ENCODE data around the gene SBF2.

The SBF2 gene

DNA sequence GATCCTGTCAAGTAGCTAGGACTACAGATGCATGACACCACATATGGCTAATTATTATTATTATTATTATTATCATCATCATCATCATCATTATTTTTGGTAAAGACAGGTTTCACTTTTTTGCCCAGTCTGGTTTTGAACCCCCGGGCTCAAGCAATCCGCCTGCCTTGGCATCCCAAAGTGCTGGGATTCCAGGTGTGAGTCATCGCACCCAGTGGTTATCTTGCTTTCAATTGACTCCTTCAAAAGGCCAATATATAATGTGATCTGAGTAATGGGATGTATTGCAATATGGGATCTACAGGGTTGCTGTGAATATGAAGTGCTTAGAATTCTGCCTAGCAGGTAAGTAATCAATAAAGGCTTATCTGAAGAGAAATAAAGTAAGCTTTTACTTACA lies 221.2 kb downstream of the SBF2 start:
- DNase-seq (ENCODE audit: low read depth in 1 of 2, low spot score in 1 of 2): no peak
- H3K27ac ChIP-seq (replicated peaks): no peak overlapping the region

GRCh38 chr11:10072142-10072541 lies 221.9 kb downstream of the SBF2 start:
- no peak for TF ChIP-seq SPI1 (IDR thresholded peaks at IDR 0.05; ENCODE audit: borderline replicate concordance, low read depth)
- TF ChIP-seq REST (IDR thresholded peaks at IDR 0.05; ENCODE audit: insufficient replicate concordance, low read depth): no peak
- TF ChIP-seq CTCF (IDR thresholded peaks at IDR 0.05; ENCODE audit: insufficient read depth, low read length): no peak
- TF ChIP-seq GABPA (IDR thresholded peaks at IDR 0.05; ENCODE audit: low read depth): no peak
- Histone ChIP-seq H3K27ac (replicated peaks) (no peak overlapping the region), H3K4me3 (replicated peaks; ENCODE audit: insufficient read depth, low read length) (no peak overlapping the region), H3K27me3 (ENCODE audit: insufficient read depth, poor library complexity, severe bottlenecking) (no peaks in the 10 kb centered on the region)
- no peak for DNase-seq (ENCODE audit: low read depth in 1 of 2, low spot score in 1 of 2)

More for the DNA sequence above, 221.2 kb downstream of the SBF2 start:
- Histone ChIP-seq H3K27me3 (ENCODE audit: insufficient read depth, poor library complexity, severe bottlenecking) (no peaks in the 10 kb centered on the region), H3K4me3 (replicated peaks; ENCODE audit: insufficient read depth, low read length) (no peak overlapping the region)
- TF ChIP-seq CTCF (IDR thresholded peaks at IDR 0.05; ENCODE audit: insufficient read depth, low read length) (no peak), GABPA (IDR thresholded peaks at IDR 0.05; ENCODE audit: low read depth) (no peak), POLR2AphosphoS5 (IDR thresholded peaks at IDR 0.05; ENCODE audit: low read depth) (no peak), SPI1 (IDR thresholded peaks at IDR 0.05; ENCODE audit: borderline replicate concordance, low read depth) (no peak), REST (IDR thresholded peaks at IDR 0.05; ENCODE audit: insufficient replicate concordance, low read depth) (no peak)

DNA sequence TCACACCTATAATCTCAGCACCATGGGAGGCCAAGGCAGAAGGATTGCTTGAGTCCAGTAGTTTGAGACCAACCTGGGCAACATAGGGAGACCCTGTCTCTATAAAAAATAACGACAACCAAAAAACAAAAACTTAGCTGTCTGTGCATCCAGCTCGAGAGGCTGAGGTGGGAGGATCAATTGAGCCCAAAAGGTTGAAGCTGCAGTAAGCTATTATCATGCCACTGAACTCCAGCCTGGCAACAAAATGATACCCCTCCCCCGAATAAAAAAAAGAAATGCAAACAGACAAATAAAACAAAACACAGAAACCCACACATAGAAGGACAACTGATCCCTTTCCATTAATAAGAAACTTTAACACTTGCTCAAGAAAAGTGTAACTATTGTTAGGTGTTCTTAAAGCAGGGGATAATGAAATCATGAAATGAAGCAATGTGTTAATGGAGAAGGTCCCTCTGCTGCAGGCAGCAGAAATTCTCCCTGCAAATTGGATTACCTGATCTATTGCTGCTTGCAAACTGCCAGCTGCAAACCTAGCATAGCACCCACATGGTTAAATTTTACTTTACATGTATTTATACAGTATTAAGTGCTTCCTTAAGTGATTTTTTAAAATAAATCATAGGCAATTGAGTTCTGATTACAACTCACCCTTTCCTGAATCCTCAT lies 226.3 kb downstream of the SBF2 start:
- no peak for TF ChIP-seq CTCF (IDR thresholded peaks at IDR 0.05; ENCODE audit: insufficient read depth, low read length)
- no peak for TF ChIP-seq REST (IDR thresholded peaks at IDR 0.05; ENCODE audit: insufficient replicate concordance, low read depth)
- TF ChIP-seq GABPA (IDR thresholded peaks at IDR 0.05; ENCODE audit: low read depth): no peak
- no peak for TF ChIP-seq POLR2AphosphoS5 (IDR thresholded peaks at IDR 0.05; ENCODE audit: low read depth)
- no peak for TF ChIP-seq SPI1 (IDR thresholded peaks at IDR 0.05; ENCODE audit: borderline replicate concordance, low read depth)
- no peaks in the 10 kb centered on the region for H3K27me3 ChIP-seq (ENCODE audit: insufficient read depth, poor library complexity, severe bottlenecking)
- no peak for DNase-seq (ENCODE audit: low read depth in 1 of 2, low spot score in 1 of 2)
- no peak overlapping the region for H3K27ac ChIP-seq (replicated peaks)
- H3K4me3 ChIP-seq (replicated peaks; ENCODE audit: insufficient read depth, low read length): no peak overlapping the region
